Upper lobe of right lung (tissue), 1 donor: ENCODE data around the gene MICU2. TPM values are rescaled to one million over a fixed set of nuclear protein-coding genes. Genes with fewer than 3 reads are reported as not detected.

Experiments used
- ATAC-seq: fragments of 200-7000 bp; cut with Tn5 transposase; one replicate; pipeline ENCODE4 v1.9.1; 2020; ENCODE audit warnings: mild to moderate bottlenecking, moderate library complexity
- DNase-seq: peaks from one replicate; pipeline ENCODE4 v3.0.0-alpha.2; 2020
- H3K27ac ChIP-seq: fragments of 200-600 bp; one replicate; pipeline ENCODE4 v1.8.0; 2022
- H3K27me3 ChIP-seq: fragments of 200-600 bp; one replicate; pipeline ENCODE4 v1.8.0; 2022; ENCODE audit warnings: mild to moderate bottlenecking
- H3K36me3 ChIP-seq: fragments of 200-600 bp; one replicate; pipeline ENCODE4 v1.8.0; 2022
- H3K4me1 ChIP-seq: fragments of 200-600 bp; one replicate; pipeline ENCODE4 v1.8.0; 2022
- H3K4me3 ChIP-seq: fragments of 200-600 bp; one replicate; pipeline ENCODE4 v1.8.0; 2022; ENCODE audit warnings: mild to moderate bottlenecking
- H3K9me3 ChIP-seq: fragments of 200-600 bp; one replicate; pipeline ENCODE4 v1.8.0; 2022
- CTCF ChIP-seq: fragments of 200-600 bp; IDR thresholded peaks from one replicate; pipeline ENCODE4 v1.8.0; 2022; ENCODE audit warnings: antibody characterized with exemption
- intact Hi-C: fragments of 100-400 bp; cut with DNase I; formaldehyde crosslinking; loops from one replicate; pipeline ENCODE4 v1.11.0; 2022
- total RNA-seq: library from RNA; stranded (reverse); fragmentation: NEBNext Ultra II Directional; extraction: Animal tissue kit (Norgen Biotek cat#: 25700); gene quantifications from one replicate; pipeline ENCODE4 v1.2.1, GENCODE V29; 2021
- donor health status: DM: no; HTN: yes; CAD: no; lungs with severe emphysema.

Gene MICU2
- total RNA-seq, 1 donor from 2014 or later, result 30.7 TPM

GRCh38 chr13:21636656-21637055 lies 32.7 kb upstream of the MICU2 start:
- Histone ChIP-seq H3K4me1 (peaks cover 7% of the 10 kb centered on the region), H3K9me3 (no peaks in the 10 kb centered on the region), H3K4me3 (no peak overlapping the region), H3K36me3 (no peaks in the 10 kb centered on the region), H3K27me3 (no peaks in the 10 kb centered on the region), H3K27ac (no peak overlapping the region)
- no peak for TF ChIP-seq CTCF
- ATAC-seq (no peak), DNase-seq (no peak)
- intact Hi-C loops, result no loop called here

GRCh38 chr13:21632196-21632595 lies 28.2 kb upstream of the MICU2 start:
- no peaks in the 10 kb centered on the region for H3K27me3 ChIP-seq
- no peaks in the 10 kb centered on the region for H3K36me3 ChIP-seq
- no peak for TF ChIP-seq CTCF
- H3K4me1 ChIP-seq, result no peaks in the 10 kb centered on the region
- no peak overlapping the region for H3K27ac ChIP-seq
- no peak overlapping the region for H3K4me3 ChIP-seq
- intact Hi-C loops, result no loop called here
- ATAC-seq (no peak), DNase-seq (no peak)
- no peaks in the 10 kb centered on the region for H3K9me3 ChIP-seq

- ATAC-seq (peak; percentile 65), DNase-seq (no peak)
- Histone ChIP-seq H3K27me3 (no peaks in the 10 kb centered on the region), H3K4me3 (no peak overlapping the region), H3K36me3 (no peaks in the 10 kb centered on the region), H3K9me3 (no peaks in the 10 kb centered on the region), H3K27ac (no peak overlapping the region), H3K4me1 (no peaks in the 10 kb centered on the region)
- peak; percentile 41 for TF ChIP-seq CTCF
- intact Hi-C loops, result no loop called here
Observed at GRCh38 chr13:21625366-21625765, 21.4 kb upstream of the MICU2 start.

GRCh38 chr13:21620861-21621260 lies 16.9 kb upstream of the MICU2 start:
- intact Hi-C loops, result no loop called here

GRCh38 chr13:21619633-21620220 lies 15.8 kb upstream of the MICU2 start:
- Histone ChIP-seq H3K36me3 (no peaks in the 10 kb centered on the region), H3K4me1 (peaks cover 6% of the 10 kb centered on the region), H3K9me3 (no peaks in the 10 kb centered on the region), H3K27ac (no peak overlapping the region), H3K27me3 (no peaks in the 10 kb centered on the region), H3K4me3 (no peak overlapping the region)
- no peak for TF ChIP-seq CTCF
- ATAC-seq (peak; percentile 36), DNase-seq (no peak)
- intact Hi-C loops, result no loop called here

More at GRCh38 chr13:21620861-21621260, 16.9 kb upstream of the MICU2 start:
- ATAC-seq (no peak), DNase-seq (no peak)
- no peak for TF ChIP-seq CTCF
- H3K36me3 ChIP-seq, result no peaks in the 10 kb centered on the region
- H3K27ac ChIP-seq, result no peak overlapping the region
- H3K4me3 ChIP-seq, result no peak overlapping the region
- peaks cover 6% of the 10 kb centered on the region for H3K4me1 ChIP-seq
- no peaks in the 10 kb centered on the region for H3K9me3 ChIP-seq
- H3K27me3 ChIP-seq, result no peaks in the 10 kb centered on the region

GRCh38 chr13:21616880-21617279 lies 12.9 kb upstream of the MICU2 start:
- Histone ChIP-seq H3K9me3 (no peaks in the 10 kb centered on the region), H3K27ac (no peak overlapping the region), H3K4me3 (no peak overlapping the region), H3K36me3 (no peaks in the 10 kb centered on the region), H3K27me3 (no peaks in the 10 kb centered on the region), H3K4me1 (peaks cover 6% of the 10 kb centered on the region)
- intact Hi-C loops, result no loop called here
- ATAC-seq (no peak), DNase-seq (no peak)
- no peak for TF ChIP-seq CTCF
